A673 (cell line): ENCODE data around the gene CTNNA1. TPM values are rescaled to one million over a fixed set of nuclear protein-coding genes. Genes with fewer than 3 reads are reported as not detected.

Experiments
- BruUV-seq: library from RNA; stranded (reverse); fragments of 400-500 nt; replicated peaks from 2 replicates; lab custom pipeline; 2021; lab: Mats Ljungman, UMichigan
- CTCF ChIA-PET: fragments of 300-600 bp; sonication (Branson Sonifier 250); formaldehyde crosslinking; loops from one replicate; lab custom pipeline; 2022; ENCODE audit warnings: antibody characterized with exemption; lab: Charles Lee
- POLR2A ChIA-PET: fragments of 300-600 bp; sonication (Branson Sonifier 250); formaldehyde crosslinking; loops from one replicate; lab custom pipeline; 2022; ENCODE audit warnings: antibody characterized with exemption; ENCODE audit not compliant: low non-redundant PET; lab: Charles Lee
- DNase-seq: peaks from one replicate; pipeline ENCODE4 v3.0.0-alpha.2; 2015; ENCODE audit warnings: low spot score
- H3K27ac ChIP-seq: fragments of 200-600 bp; sonication (generic); 2 replicates; pipeline ENCODE4 v1.5.1; 2016; ENCODE audit warnings: mixed run types, low read depth, mild to moderate bottlenecking, mixed read lengths, antibody characterized with exemption, low read length; ENCODE audit not compliant: poor library complexity, severe bottlenecking
- H3K27me3 ChIP-seq: fragments of 200-600 bp; sonication (generic); replicated peaks from 2 replicates; pipeline ENCODE4 v1.6.1; 2017; ENCODE audit warnings: mixed run types, low read depth, mild to moderate bottlenecking, mixed read lengths, antibody characterized with exemption, low read length; ENCODE audit not compliant: insufficient read depth, poor library complexity
- H3K36me3 ChIP-seq: fragments of 200-600 bp; sonication (generic); 2 replicates; pipeline ENCODE4 v1.6.1; 2016; ENCODE audit warnings: mixed run types, mild to moderate bottlenecking, mixed read lengths, antibody characterized with exemption, low read length; ENCODE audit not compliant: insufficient read depth, poor library complexity, severe bottlenecking
- H3K4me1 ChIP-seq: fragments of 200-600 bp; sonication (generic); 2 replicates; pipeline ENCODE4 v1.6.1; 2017; ENCODE audit warnings: mixed run types, mild to moderate bottlenecking, mixed read lengths, antibody characterized with exemption, low read length; ENCODE audit not compliant: insufficient read depth, poor library complexity, severe bottlenecking
- H3K4me3 ChIP-seq: fragments of 200-600 bp; sonication (generic); 2 replicates; pipeline ENCODE4 v1.5.1; 2016; ENCODE audit warnings: low read depth, mixed run types, mild to moderate bottlenecking, mixed read lengths, low read length; ENCODE audit not compliant: poor library complexity, severe bottlenecking
- H3K9me3 ChIP-seq: fragments of 200-600 bp; sonication (generic); 2 replicates; pipeline ENCODE4 v1.6.1; 2016; ENCODE audit warnings: mixed run types, low read depth, mild to moderate bottlenecking, mixed read lengths, antibody characterized with exemption, low read length; ENCODE audit not compliant: poor library complexity, severe bottlenecking
- CTCF ChIP-seq: fragments of 300-800, 200-600 bp; sonication (generic); conservative IDR thresholded peaks from 2 replicates; pipeline ENCODE4 v1.5.1; 2017; ENCODE audit warnings: low read depth, mild to moderate bottlenecking, antibody characterized with exemption, low read length, moderate library complexity, mixed read lengths
- EZH2 ChIP-seq: fragments of 200-600 bp; sonication (generic); IDR thresholded peaks from 2 replicates; pipeline ENCODE4 v1.6.1; 2017; ENCODE audit warnings: borderline replicate concordance, low read depth, mild to moderate bottlenecking, mixed read lengths, antibody characterized with exemption, low read length; ENCODE audit not compliant: poor library complexity, severe bottlenecking
- intact Hi-C: fragments of 100-400 bp; cut with micrococcal nuclease; formaldehyde crosslinking; loops from one replicate; pipeline ENCODE4 v1.10.0; 2022; ENCODE audit not compliant: unreplicated experiment
- total RNA-seq: library from RNA; stranded (reverse); gene quantifications from 2 replicates; pipeline ENCODE4 v1.2.3, GENCODE V29; 2021

The CTNNA1 gene
- total RNA-seq, 1 experiment from 2014 or later: 249 TPM

GRCh38 chr5:138875946-138876345 is 122.7 kb downstream of the CTNNA1 start:
- Histone ChIP-seq H3K36me3 (no peaks in the 10 kb centered on the region), H3K27me3 (no peaks in the 10 kb centered on the region), H3K4me1 (peaks cover 50% of the 10 kb centered on the region), H3K4me3 (no peak overlapping the region), H3K9me3 (no peaks in the 10 kb centered on the region), H3K27ac (no peak overlapping the region)
- BruUV-seq: no TSS peak
- CTCF ChIA-PET: no interaction called here
- POLR2A ChIA-PET: no interaction called here
- DNase-seq: no peak
- TF ChIP-seq EZH2 (no peak), CTCF (no peak)
- intact Hi-C loops: no loop called here

GRCh38 chr5:138876811-138877210 is 123.6 kb downstream of the CTNNA1 start:
- Histone ChIP-seq H3K27ac (no peak overlapping the region), H3K27me3 (no peaks in the 10 kb centered on the region), H3K4me1 (peaks cover 45% of the 10 kb centered on the region), H3K4me3 (no peak overlapping the region), H3K9me3 (no peaks in the 10 kb centered on the region), H3K36me3 (no peaks in the 10 kb centered on the region)
- DNase-seq: no peak
- ChIA-PET POLR2A (no interaction called here), CTCF (no interaction called here)
- TF ChIP-seq CTCF: no peak
- no peak for TF ChIP-seq EZH2
- BruUV-seq: no TSS peak
- intact Hi-C loops: no loop called here

GRCh38 chr5:138878437-138879235 is 125.4 kb downstream of the CTNNA1 start:
- intact Hi-C loops: no loop called here
- no peak for DNase-seq
- H3K4me3 ChIP-seq: no peak overlapping the region
- no peaks in the 10 kb centered on the region for H3K36me3 ChIP-seq
- peaks cover 36% of the 10 kb centered on the region for H3K4me1 ChIP-seq
- H3K27me3 ChIP-seq: no peaks in the 10 kb centered on the region
- ChIA-PET CTCF (no interaction called here), POLR2A (interaction anchor here (0.5 kb wide), 1 partner anchor 44 kb away, joined by 12 read pairs; no protein-coding TSS in a partner anchor)
- no peak overlapping the region for H3K27ac ChIP-seq
- no TSS peak for BruUV-seq
- no peaks in the 10 kb centered on the region for H3K9me3 ChIP-seq
- no peak for TF ChIP-seq EZH2
- no peak for TF ChIP-seq CTCF
